HT-29 (cell line): ENCODE measurements around the gene CFAP20DC. TPM values are rescaled to one million over a fixed set of nuclear protein-coding genes. Genes with fewer than 3 reads are reported as not detected.
"Not testable (repeated sequence)": the region's sequence is repeated elsewhere in the genome, so short reads cannot be mapped to it uniquely, and the experiment has no call there.

Experiments
- DNase-seq: peaks from one replicate; pipeline ENCODE4 v3.0.0-alpha.2; 2015; ENCODE audit warnings: low spot score
- total RNA-seq: library from RNA; depleted of rRNA; stranded (reverse); fragments of >200 nt; shearing (Covaris generic); gene quantifications from 2 replicates; pipeline ENCODE4 v1.2.3, GENCODE V29; 2014

The CFAP20DC gene
- total RNA-seq, 1 experiment from 2014 or later = 0.38 TPM

DNA sequence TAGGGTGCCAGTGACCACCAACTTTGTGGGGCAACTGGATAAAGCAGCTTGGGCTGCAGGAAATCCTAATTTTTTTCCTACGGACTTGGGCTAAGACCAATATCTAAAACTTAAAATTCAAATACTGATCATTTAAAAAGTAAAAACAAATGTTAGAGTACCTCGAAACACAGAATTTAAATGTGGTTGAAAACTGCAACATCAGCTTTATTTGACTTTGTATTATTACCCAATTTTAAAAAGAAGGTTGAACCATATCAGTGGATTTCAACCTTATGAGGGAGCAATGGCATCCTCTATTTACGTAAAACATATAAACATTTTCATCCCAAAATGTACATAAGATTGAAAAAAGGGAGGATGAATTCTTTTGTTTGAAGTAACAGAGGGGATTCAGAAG lies 26.2 kb downstream of the CFAP20DC start:
- DNase-seq = no peak

DNA sequence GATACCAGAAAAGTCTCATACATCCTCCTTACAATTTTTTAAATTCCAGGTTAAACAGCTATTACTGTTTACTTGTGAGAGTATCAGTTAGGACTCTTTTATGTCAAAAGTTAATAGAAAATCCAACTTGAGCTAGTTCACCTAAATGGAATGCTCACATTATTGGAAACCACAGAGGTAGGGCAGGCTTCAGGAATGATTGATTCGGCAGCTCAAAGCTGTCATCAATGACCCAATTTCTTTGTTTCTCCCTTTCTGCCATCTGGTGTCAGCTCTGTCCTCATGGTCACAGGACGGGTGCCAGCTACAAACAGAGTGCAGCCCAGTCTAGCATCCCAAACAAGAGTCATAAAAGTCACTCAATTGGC lies 32.2 kb downstream of the CFAP20DC start:
- no peak for DNase-seq

DNA sequence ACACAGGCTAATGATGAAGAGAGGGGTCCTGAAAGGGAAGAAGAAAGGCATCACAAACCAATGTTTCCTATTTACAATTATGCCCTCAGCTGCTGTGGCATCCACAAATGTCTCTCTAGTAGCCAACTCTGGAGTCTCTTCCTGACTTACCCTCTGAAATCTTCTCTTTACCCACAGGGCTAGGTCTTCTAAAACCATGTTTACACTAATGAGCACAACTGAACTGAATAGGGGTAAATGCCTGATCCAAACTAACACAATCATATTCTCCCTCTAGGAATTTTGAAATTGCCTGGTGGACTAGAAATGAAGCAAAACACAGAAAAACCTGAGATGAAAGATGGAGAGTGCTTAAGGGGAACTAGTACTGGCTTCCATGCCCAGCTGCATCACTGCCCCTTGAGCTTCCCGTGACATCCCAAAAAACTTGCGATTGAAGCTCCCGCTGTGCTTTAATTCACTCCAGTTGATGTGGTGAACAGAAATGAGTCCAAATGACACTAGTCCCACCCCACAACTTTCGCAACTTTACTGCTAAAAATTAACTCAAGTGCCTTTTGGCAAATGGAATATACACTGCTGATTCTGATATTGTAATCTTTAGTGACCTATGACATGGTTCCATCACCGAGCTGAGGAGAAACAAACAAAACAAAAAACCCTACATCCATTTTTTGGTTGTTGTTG lies 32.8 kb downstream of the CFAP20DC start:
- DNase-seq = no peak

DNA sequence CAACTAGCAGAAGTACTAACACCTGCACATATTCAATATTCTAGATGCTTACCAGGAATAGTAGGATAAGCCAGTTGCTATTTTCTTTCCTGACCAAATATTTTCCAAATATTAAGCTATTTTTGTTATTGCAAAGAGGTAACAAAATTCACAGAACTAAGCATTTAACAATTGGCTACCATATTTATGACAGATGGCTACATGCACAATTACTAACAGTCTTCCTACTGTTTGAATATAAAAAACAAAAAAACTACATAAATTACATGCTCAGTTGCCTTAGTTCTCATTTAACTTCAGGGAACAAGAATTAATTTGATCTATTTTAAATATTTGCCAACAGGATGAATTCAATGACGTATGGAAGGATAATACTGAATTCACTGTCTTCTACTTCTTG lies 36.2 kb downstream of the CFAP20DC start:
- no peak for DNase-seq

DNA sequence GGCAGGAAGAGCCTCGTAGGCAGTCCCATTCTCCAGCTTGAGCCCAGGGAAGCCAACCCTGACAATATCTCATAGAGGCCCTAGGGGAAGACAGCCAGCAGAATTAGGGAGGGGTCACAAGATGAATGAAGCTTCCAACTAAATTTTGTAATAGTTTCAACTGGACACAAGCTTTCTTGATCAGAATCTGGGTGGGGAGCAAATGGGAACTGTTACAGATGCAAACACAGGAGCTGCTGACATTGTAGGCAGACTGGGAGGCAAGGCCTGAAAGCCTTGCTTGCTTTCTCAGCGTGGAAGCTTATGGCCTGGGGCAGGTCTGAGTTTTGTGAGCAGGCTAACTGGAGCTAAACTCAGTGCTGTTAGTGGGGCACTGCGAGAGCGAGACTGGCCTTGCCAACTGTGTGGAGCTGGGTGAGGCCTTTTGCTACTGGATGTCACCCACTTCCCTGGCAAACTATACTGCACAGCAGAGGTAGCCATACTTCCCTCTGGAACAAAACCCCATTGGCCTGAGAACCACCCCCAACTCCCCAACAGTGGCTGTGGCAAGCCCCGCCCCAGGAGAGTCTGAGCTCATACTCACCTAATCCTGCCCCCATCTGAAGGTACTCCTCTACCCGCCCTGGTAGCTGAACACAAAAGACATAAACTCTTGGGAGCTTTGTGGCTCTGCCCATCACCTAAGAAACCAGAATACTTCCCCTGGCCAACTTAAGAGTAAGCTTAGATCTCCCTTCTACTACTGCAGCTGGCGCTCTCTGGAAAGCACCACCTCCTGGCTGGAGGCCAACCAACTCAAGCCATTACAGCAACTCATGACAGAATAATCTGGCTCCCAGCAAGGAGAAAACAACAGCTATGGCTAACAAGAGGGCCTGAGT lies 42.9 kb downstream of the CFAP20DC start:
- DNase-seq = no peak

DNA sequence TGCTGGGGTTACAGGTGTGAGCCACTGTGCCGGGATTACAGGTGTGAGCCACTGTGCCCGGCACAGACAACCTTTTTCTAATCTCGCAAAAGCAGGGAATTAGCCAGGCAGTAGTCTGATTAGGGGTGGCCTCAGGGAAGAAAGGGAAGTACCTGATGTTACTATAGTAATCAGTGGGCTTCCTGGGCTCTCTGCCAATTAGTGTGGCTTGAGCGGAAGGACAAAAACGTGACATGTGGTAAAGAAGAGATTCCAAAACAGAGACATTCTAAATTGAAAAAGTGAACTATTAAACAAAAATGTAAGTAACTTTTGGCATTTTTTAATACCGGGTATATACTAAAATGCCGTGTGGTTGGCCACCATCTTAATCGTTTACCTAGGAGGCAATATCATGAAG lies 48.1 kb downstream of the CFAP20DC start:
- DNase-seq = no peak

DNA sequence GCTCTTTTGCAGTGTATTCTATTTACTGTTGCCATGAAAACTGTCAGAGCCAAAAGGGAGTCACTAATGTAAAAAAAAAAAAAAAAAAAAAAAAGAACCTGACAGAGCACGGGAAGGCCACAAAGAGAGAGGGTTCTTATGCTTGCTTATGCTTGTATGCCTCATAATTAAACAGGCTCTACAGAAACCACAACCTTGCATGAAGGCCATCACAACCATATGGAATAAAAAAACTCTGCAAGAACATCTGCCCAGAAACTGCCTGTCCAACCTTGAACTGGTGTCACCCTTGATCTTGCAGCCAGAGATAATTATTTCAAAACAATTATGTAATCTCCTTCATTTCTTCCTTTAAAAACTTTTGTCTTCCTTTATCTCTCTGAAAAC lies 50.1 kb downstream of the CFAP20DC start:
- DNase-seq = no peak

DNA sequence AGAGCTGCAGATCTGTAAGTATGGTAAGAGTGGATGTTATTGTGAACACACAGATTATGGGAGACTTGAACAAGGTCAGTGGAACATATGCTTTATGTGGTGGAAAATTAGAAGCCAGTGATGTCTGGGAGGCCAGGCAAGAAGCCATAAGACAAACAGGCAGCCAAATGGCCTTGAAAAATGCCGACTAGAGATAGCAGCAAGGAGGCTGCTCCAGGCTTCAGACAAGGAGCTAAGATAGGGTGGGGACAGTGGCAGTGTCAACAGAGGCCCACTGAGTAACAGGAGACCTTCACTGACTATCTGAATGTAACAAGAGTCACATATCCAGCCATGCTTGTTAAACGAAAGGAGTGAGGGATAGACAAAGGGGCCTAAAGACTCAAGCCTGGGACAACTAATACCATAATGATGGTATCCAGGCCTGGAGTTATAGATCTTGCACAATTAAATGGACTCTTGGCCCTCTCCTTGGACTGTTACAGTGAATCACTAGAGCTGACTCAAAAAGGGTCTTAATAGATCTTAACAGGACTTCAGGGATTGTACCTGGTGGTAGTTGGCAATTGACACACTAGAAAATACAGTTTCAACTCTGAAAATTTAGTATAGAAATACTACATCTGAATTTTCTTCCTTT lies 50.6 kb downstream of the CFAP20DC start:
- DNase-seq = no peak

DNA sequence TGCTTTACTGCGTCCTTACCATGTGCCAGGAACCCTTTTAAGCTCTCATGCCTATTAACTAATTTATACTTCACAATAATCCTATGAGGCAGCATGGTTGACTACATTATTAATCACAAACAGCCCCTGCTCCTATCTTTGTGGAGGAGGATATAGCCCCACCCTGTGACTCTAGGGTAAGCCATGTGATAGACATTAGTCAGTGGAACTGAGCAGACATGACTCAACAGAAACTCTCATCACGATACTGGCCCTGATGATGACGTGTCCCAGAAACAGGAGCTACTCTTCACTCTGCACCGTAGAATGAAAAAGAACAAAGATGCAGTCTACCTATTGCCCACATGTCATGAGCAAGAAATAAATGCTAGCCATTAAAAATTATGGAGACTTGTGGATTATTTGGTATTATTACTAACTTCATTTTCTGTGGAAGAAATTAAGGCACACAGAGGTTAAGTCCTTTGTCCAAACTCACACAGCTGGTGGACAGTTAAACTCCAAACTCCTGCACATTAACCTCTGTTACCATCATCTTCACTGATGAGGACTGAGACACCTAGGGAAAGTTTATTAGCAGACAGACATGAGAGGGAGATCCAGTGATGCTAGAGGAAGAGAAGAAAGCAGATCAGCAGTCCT lies 51.2 kb downstream of the CFAP20DC start:
- peak; percentile 20 for DNase-seq

GRCh38 chr3:58996730-58997129 lies 53.1 kb downstream of the CFAP20DC start:
- DNase-seq = no peak

DNA sequence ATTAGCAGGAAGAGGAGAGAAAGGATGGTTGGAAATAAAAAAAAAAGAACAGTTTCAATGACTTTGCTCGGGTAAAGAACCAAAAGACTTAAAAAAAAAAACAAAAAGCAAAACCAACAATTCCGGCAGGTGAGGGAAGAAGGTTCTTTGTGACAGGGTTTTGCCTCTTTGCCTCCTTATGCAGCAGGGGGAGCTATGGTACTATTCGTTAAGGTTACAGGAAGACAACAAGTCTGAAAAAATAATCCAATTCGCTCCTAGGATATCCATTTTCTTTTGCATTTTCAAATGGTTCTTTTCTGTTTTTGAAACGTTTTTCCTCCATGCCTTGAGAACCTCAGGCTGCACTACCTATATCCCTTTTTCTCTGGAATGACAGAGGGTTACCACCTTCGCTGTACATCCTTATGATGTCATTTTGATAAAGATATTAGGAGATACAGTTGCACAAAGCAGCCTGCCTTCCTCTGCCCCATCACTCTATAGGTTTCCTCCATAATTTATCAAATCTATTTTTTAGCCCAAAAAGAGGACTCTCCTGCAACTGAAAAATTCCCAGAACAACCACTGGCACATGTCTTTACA lies 55.0 kb downstream of the CFAP20DC start:
- DNase-seq = peak; percentile 34

GRCh38 chr3:58993547-58993946 lies 56.3 kb downstream of the CFAP20DC start:
- no peak for DNase-seq

DNA sequence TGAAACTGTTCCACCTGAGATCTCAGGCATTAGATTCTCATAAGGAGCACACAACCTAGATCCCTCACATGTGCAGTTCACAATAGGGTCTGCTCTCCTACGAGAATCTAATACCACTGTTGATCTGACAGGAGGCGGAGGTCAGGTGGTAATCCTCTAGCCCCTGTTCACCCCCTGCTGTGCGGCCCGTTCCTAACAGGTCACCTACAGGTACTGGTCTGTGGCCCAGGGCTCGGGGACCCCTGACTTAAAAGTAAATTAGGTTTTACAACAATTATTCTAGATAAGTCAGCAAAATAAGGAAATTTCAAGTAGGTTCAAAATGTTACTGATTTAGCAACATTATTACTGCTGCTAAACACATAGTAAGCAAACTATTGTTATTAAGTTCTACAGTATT lies 58.2 kb downstream of the CFAP20DC start:
- DNase-seq = no peak

- no peak for DNase-seq
Measured at GRCh38 chr3:58991026-58991425, 58.8 kb downstream of the CFAP20DC start.

DNA sequence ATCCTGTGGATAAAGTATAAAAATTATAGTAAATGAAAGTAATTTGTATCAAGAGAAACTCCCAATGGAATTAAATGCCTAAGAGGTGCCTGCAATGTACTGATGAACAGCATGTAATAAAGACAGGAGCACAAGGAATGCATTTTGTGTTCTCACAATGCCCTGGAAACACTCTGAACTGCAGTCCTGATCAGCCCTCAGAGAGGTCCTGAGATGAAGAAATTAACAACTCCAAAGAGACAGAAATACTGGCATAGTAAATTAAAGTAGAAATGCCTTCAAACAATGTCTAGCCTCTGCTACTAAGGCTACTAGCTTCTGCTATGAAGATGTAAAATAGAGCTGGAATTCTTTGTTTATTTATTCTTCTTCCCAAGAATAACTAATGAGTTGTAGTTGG lies 59.9 kb downstream of the CFAP20DC start:
- no peak for DNase-seq

- no peak for DNase-seq
Measured at GRCh38 chr3:58989163-58989562, 60.7 kb downstream of the CFAP20DC start.

- no peak for DNase-seq
Measured at GRCh38 chr3:58988041-58988440, 61.8 kb downstream of the CFAP20DC start.

GRCh38 chr3:58986654-58987053 lies 63.2 kb downstream of the CFAP20DC start:
- no peak for DNase-seq

DNA sequence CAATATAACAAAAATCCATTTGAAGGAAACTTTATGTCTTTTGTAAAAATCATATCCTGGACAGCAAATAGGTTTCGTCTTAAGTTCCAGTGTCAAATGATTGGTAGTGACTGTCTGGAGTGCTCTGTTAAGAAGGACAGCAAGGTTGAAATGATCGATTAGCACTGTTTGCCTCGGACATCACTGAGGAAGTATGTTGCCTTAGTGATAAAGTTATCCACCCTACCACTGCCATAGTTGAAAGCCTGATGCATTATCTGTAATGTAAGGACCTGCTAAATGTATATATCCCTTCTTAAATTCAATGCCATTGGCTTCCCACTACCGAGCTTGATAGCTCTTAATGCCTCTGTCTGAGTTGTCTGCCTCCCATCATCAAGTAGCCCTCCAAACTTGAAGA lies 70.0 kb downstream of the CFAP20DC start:
- DNase-seq = no peak

DNA sequence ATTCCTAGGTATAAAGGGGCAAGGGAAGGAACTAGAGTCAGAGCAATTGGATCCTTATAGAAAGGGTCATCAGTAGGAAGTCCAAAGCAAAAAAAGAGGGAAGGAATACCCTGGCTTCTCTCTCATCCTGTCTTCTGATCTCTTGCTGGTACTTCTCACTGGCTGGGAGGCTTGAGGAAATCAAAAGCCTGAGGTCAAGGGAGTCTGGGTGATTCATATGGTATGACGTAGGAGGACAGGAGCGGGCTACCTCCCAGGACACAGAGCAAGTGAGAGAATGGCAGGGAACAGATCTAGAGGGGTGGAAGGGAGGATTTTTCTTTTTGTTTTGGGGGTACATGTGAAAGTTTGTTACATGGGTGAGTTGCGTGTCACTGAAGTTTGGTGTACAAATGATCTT lies 76.0 kb downstream of the CFAP20DC start:
- DNase-seq = no peak

- not testable (repeated sequence) for DNase-seq
Measured at GRCh38 chr3:58967866-58968265, 82.0 kb downstream of the CFAP20DC start.

DNA sequence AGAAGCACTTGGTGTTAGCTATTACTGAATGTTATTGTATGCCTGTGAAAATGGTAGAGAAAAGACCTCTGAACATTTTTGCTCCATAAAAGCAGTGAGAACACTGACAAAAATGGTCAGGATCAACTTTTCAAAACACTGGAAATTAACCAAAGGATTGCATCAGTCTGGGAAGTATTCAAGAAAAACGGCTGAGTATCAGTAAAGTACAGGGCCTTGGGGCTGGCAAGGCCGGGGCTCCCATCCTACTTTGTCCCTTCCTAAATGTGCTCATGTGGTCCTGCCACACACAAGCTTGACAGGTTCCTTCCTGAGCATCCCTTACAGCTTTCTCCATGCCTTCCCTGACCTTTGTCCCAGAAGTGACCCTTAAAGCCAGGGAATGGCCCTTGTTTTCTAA lies 84.0 kb downstream of the CFAP20DC start:
- DNase-seq = no peak
